H9 (cell line): Measurements from ENCODE around the gene TAF1A. TPM values are rescaled to one million over a fixed set of nuclear protein-coding genes. Genes with fewer than 3 reads are reported as not detected.

Source experiments
- DNase-seq: peaks from one replicate; pipeline ENCODE4 v3.0.0-alpha.2; 2017
- H2AFZ ChIP-seq: one replicate; pipeline ENCODE4 v1.6.1; 2013; ENCODE audit warnings: mild to moderate bottlenecking, low read length, control low read depth, moderate library complexity
- H2AK5ac ChIP-seq: 2 replicates; pipeline ENCODE4 v1.6.1; 2013; ENCODE audit warnings: low read length, control low read depth, mixed read lengths; ENCODE audit not compliant: insufficient read length
- H2BK120ac ChIP-seq: one replicate; pipeline ENCODE4 v1.6.1; 2013; ENCODE audit warnings: low read depth, mild to moderate bottlenecking, low read length, control low read depth, inconsistent platforms; ENCODE audit not compliant: poor library complexity, severe bottlenecking
- H2BK12ac ChIP-seq: 2 replicates; pipeline ENCODE4 v1.6.1; 2013; ENCODE audit warnings: low read length, control low read depth, mixed read lengths, low read depth; ENCODE audit not compliant: insufficient read length
- H2BK15ac ChIP-seq: 2 replicates; pipeline ENCODE4 v1.6.1; 2013; ENCODE audit warnings: low read depth, low read length, control low read depth
- H2BK20ac ChIP-seq: one replicate; pipeline ENCODE4 v1.6.1; 2013; ENCODE audit warnings: low read depth, mild to moderate bottlenecking, low read length, control low read depth, inconsistent platforms; ENCODE audit not compliant: poor library complexity, severe bottlenecking
- H2BK5ac ChIP-seq: 2 replicates; pipeline ENCODE4 v1.6.1; 2013; ENCODE audit warnings: low read length, control low read depth, mixed read lengths; ENCODE audit not compliant: insufficient read length
- H3K14ac ChIP-seq: 2 replicates; pipeline ENCODE4 v1.6.1; 2013; ENCODE audit warnings: low read length, control low read depth; ENCODE audit not compliant: insufficient read depth
- H3K18ac ChIP-seq: 2 replicates; pipeline ENCODE4 v1.6.1; 2013; ENCODE audit warnings: low read depth, mild to moderate bottlenecking, mixed read lengths, low read length, control low read depth; ENCODE audit not compliant: insufficient read length
- H3K23ac ChIP-seq: 2 replicates; pipeline ENCODE4 v1.6.1; 2013; ENCODE audit warnings: low read length, control low read depth, mixed read lengths, low read depth; ENCODE audit not compliant: insufficient read length
- H3K23me2 ChIP-seq: 2 replicates; pipeline ENCODE4 v1.6.1; 2013; ENCODE audit warnings: low read depth, mild to moderate bottlenecking, mixed read lengths, low read length, control low read depth; ENCODE audit not compliant: insufficient read length, poor library complexity, severe bottlenecking
- H3K27ac ChIP-seq: 2 replicates; pipeline ENCODE4 v1.5.1; 2013; ENCODE audit warnings: low read length, control low read depth, mixed read lengths, low read depth; ENCODE audit not compliant: insufficient read length
- H3K27me3 ChIP-seq: 2 replicates; pipeline ENCODE4 v1.6.1; 2013; ENCODE audit warnings: low read length, control low read depth, inconsistent platforms; ENCODE audit not compliant: insufficient read depth
- H3K4ac ChIP-seq: 2 replicates; pipeline ENCODE4 v1.6.1; 2013; ENCODE audit warnings: low read depth, mild to moderate bottlenecking, control low read depth, inconsistent platforms, low read length, moderate library complexity
- H3K4me1 ChIP-seq: 2 replicates; pipeline ENCODE4 v1.6.1; 2013; ENCODE audit warnings: low read length, control low read depth, inconsistent platforms; ENCODE audit not compliant: insufficient read depth
- H3K4me2 ChIP-seq: 2 replicates; pipeline ENCODE4 v1.6.1; 2013; ENCODE audit warnings: low read length, control low read depth, mixed read lengths; ENCODE audit not compliant: insufficient read length, insufficient read depth
- H3K56ac ChIP-seq: 2 replicates; pipeline ENCODE4 v1.6.1; 2013; ENCODE audit warnings: low read depth, mild to moderate bottlenecking, mixed read lengths, low read length, control low read depth; ENCODE audit not compliant: insufficient read length
- H3K79me1 ChIP-seq: 2 replicates; pipeline ENCODE4 v1.6.1; 2013; ENCODE audit warnings: low read depth, mild to moderate bottlenecking, moderate library complexity, low read length, control low read depth, inconsistent platforms; ENCODE audit not compliant: insufficient read depth, poor library complexity, severe bottlenecking
- H3K79me2 ChIP-seq: 2 replicates; pipeline ENCODE4 v1.6.1; 2013; ENCODE audit warnings: low read length, control low read depth, inconsistent platforms; ENCODE audit not compliant: insufficient read depth
- H3K9ac ChIP-seq: 2 replicates; pipeline ENCODE4 v1.6.1; 2013; ENCODE audit warnings: low read length, control low read depth, mixed read lengths; ENCODE audit not compliant: insufficient read length; ENCODE audit errors: extremely low read depth
- H3K9me3 ChIP-seq: one replicate; pipeline ENCODE4 v1.6.1; 2013; ENCODE audit warnings: low read depth, low read length, inconsistent platforms; ENCODE audit not compliant: control insufficient read depth
- H3T11ph ChIP-seq: one replicate; pipeline ENCODE4 v1.6.1; 2013; ENCODE audit warnings: mild to moderate bottlenecking, low read length, control low read depth, inconsistent platforms
- H4K20me1 ChIP-seq: one replicate; pipeline ENCODE4 v1.6.1; 2013; ENCODE audit not compliant: control insufficient read depth, insufficient read length, insufficient read depth
- H4K5ac ChIP-seq: 2 replicates; pipeline ENCODE4 v1.6.1; 2013; ENCODE audit warnings: low read depth, mild to moderate bottlenecking, mixed read lengths, low read length, control low read depth; ENCODE audit not compliant: insufficient read length
- H4K8ac ChIP-seq: replicated peaks from 2 replicates; pipeline ENCODE4 v1.6.1; 2013; ENCODE audit warnings: low read length, control low read depth, mixed read lengths, low read depth; ENCODE audit not compliant: insufficient read length
- H4K91ac ChIP-seq: 2 replicates; pipeline ENCODE4 v1.6.1; 2013; ENCODE audit warnings: low read depth, mild to moderate bottlenecking, moderate library complexity, mixed read lengths, low read length, control low read depth; ENCODE audit not compliant: insufficient read length
- H3K27ac Mint-ChIP-seq, 3 experiments: 2 replicates in 2 of 3; 3 replicates in 1 of 3; pipeline ENCODE4 v1.8.0; 2020 to 2021; ENCODE audit warnings: mixed read lengths in 3 of 3, mild to moderate bottlenecking in 1 of 3, moderate library complexity in 1 of 3
- H3K27me3 Mint-ChIP-seq: 2 replicates; pipeline ENCODE4 v1.8.0; 2021; ENCODE audit warnings: low read depth, mild to moderate bottlenecking, moderate library complexity, mixed read lengths
- H3K36me3 Mint-ChIP-seq, 3 experiments: 2 replicates in 2 of 3; 3 replicates in 1 of 3; pipeline ENCODE4 v1.8.0; 2020 to 2021; ENCODE audit warnings: low read depth in 3 of 3, mixed read lengths in 3 of 3; ENCODE audit not compliant: insufficient read depth in 1 of 3
- H3K4me1 Mint-ChIP-seq, 2 experiments: 2 replicates each; pipeline ENCODE4 v1.8.0; 2020; ENCODE audit warnings: mixed read lengths in 2 of 2
- H3K4me3 Mint-ChIP-seq, 2 experiments: 2 replicates in 1 of 2; 3 replicates in 1 of 2; pipeline ENCODE4 v1.8.0; 2020 to 2021; ENCODE audit warnings: mild to moderate bottlenecking in 2 of 2, mixed read lengths in 2 of 2, moderate library complexity in 1 of 2
- H3K9me3 Mint-ChIP-seq, 2 experiments: 2 replicates in 1 of 2; 3 replicates in 1 of 2; pipeline ENCODE4 v1.8.0; 2020; ENCODE audit warnings: mild to moderate bottlenecking in 2 of 2, mixed read lengths in 2 of 2, moderate library complexity in 1 of 2
- WGBS: extraction: QIAGEN DNeasy Blood & Tissue Kit; methylation state at CpG from one replicate; pipeline ENCODE4 v1.1.7; 2013; ENCODE audit warnings: missing lambda C conversion rate, low lambda C conversion rate, mixed read lengths; ENCODE audit not compliant: insufficient read length; ENCODE audit errors: extremely low coverage; 5-methylcytosine and 5-hydroxymethylcytosine counted together
- total RNA-seq: library from RNA; stranded (reverse); gene quantifications from 2 replicates; pipeline ENCODE4 v1.2.1, GENCODE V29; 2021
- TF ChIP-seq, protein P1 (sequence below): fragments of 200-600 bp; sonication (generic); conservative IDR thresholded peaks from 3 replicates; pipeline ENCODE4 v1.8.0; 2021; ENCODE audit warnings: antibody characterized with exemption, mild to moderate bottlenecking

TAF1A gene
- total RNA-seq, 1 experiment from 2014 or later: 14.8 TPM

DNA sequence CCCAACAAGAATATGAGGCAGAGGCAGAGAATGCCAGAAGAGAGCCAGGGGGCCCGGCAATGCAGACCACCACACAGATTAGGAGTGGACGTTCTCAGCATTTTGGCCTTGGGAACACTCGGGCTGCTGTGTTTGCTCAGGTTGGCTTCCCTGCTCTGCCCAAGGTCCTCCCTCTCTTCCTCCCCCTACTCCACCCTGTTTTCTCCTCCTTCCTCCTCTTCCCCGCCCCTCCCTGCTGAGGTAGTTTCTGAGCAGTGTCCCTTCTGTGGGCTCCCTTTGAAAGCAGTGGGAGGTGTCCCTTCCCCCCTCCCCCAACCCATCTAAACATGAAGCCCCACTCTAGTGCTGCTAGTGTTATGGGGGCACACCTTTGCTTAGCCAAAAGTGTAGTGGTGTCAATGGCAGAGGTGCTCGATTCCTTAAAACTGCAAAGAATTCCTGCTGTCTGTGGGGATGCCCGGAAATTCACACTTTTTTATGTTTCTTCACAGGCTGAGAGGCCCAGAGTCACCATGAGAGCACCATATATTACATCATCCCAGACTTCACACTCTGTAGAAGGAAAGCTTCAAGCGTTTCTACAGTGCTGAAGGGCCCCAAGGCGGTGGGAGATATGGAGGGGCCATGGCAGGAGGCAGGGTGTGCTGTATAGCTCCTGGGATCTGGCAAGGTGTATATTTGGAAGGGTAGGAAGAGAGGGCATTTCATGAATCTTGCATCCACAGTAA, 41.6 kb downstream of the TAF1A start, which contains the start of gene HHIPL2:
HHIPL2 (minus strand) TSS at position 161 of the 728 bp plus-strand sequence; CDS start at position 101, 60 bp downstream.
- H4K8ac ChIP-seq: no peak within 1 kb of the TSS
- Mint-ChIP-seq H3K27ac (peak within 1 kb of the TSS in 1 of 3 experiments; percentile 41; a peak in 3 of 7 replicates), H3K4me3 (no peak within 1 kb of the TSS), H3K4me1 (peaks cover 9 to 12% of the 10 kb centered on the region in 2 experiments; a peak in 3 of 4 replicates), H3K36me3 (no peaks in the 10 kb centered on the region), H3K27me3 (no peaks in the 10 kb centered on the region; the same call in 1 of the 2 replicates), H3K9me3 (no peaks in the 10 kb centered on the region)
- no peaks in the 10 kb centered on the region for H3K9me3 ChIP-seq
- no peak within 1 kb of the TSS for H3K27ac ChIP-seq
- H2BK5ac ChIP-seq: no peak within 1 kb of the TSS
- H3K4me1 ChIP-seq: no peaks in the 10 kb centered on the region
- H3K56ac ChIP-seq: no peak within 1 kb of the TSS
- no peaks in the 10 kb centered on the region for H3K79me2 ChIP-seq
- TF ChIP-seq, protein P1, sequence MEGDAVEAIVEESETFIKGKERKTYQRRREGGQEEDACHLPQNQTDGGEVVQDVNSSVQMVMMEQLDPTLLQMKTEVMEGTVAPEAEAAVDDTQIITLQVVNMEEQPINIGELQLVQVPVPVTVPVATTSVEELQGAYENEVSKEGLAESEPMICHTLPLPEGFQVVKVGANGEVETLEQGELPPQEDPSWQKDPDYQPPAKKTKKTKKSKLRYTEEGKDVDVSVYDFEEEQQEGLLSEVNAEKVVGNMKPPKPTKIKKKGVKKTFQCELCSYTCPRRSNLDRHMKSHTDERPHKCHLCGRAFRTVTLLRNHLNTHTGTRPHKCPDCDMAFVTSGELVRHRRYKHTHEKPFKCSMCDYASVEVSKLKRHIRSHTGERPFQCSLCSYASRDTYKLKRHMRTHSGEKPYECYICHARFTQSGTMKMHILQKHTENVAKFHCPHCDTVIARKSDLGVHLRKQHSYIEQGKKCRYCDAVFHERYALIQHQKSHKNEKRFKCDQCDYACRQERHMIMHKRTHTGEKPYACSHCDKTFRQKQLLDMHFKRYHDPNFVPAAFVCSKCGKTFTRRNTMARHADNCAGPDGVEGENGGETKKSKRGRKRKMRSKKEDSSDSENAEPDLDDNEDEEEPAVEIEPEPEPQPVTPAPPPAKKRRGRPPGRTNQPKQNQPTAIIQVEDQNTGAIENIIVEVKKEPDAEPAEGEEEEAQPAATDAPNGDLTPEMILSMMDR: no peak
- no peak within 1 kb of the TSS for H3K4me2 ChIP-seq
- no peak within 1 kb of the TSS for H2BK120ac ChIP-seq
- no peak within 1 kb of the TSS for H2AFZ ChIP-seq
- DNase-seq: no peak
- no peaks in the 10 kb centered on the region for H3K23me2 ChIP-seq
- no peaks in the 10 kb centered on the region for H4K20me1 ChIP-seq
- H4K91ac ChIP-seq: no peak within 1 kb of the TSS
- WGBS: no CpG with 5 or more reads among the region's 8 CpGs
- no peak within 1 kb of the TSS for H2BK12ac ChIP-seq
- no peak within 1 kb of the TSS for H3T11ph ChIP-seq
- H3K9ac ChIP-seq: no peak within 1 kb of the TSS
- H2BK15ac ChIP-seq: no peak within 1 kb of the TSS
- H3K23ac ChIP-seq: no peak within 1 kb of the TSS
- no peaks in the 10 kb centered on the region; the same call in 1 of the 2 replicates for H3K27me3 ChIP-seq
- no peak within 1 kb of the TSS for H3K14ac ChIP-seq
- H3K18ac ChIP-seq: no peak within 1 kb of the TSS
- no peaks in the 10 kb centered on the region for H3K79me1 ChIP-seq
- H2AK5ac ChIP-seq: no peak within 1 kb of the TSS
- no peak within 1 kb of the TSS for H3K4ac ChIP-seq
- no peak within 1 kb of the TSS for H4K5ac ChIP-seq
- H2BK20ac ChIP-seq: no peak within 1 kb of the TSS
